Activated T-helper 17 cell treated with anti-CD3 and anti-CD28 coated beads, Interleukin-2, amount 50 U/mL, for 72 hours (primary cell): ENCODE data around the gene VIPR2. TPM values are rescaled to one million over a fixed set of nuclear protein-coding genes. Genes with fewer than 3 reads are reported as not detected.

Experiments
- ATAC-seq: fragments of 150-1000 bp; cut with Tn5 transposase; replicated peaks from 2 replicates; pipeline ENCODE4 v1.10.0; 2021; ENCODE audit warnings: mild to moderate bottlenecking, moderate library complexity
- H3K27ac Mint-ChIP-seq: one replicate; pipeline ENCODE4 v1.8.0; 2022; ENCODE audit warnings: mixed read lengths
- H3K27me3 Mint-ChIP-seq: one replicate; pipeline ENCODE4 v1.8.0; 2022; ENCODE audit warnings: mixed read lengths
- H3K36me3 Mint-ChIP-seq: one replicate; pipeline ENCODE4 v1.8.0; 2022; ENCODE audit warnings: low read depth, mild to moderate bottlenecking, mixed read lengths
- H3K4me1 Mint-ChIP-seq: one replicate; pipeline ENCODE4 v1.8.0; 2022; ENCODE audit warnings: mixed read lengths
- H3K4me3 Mint-ChIP-seq: one replicate; pipeline ENCODE4 v1.8.0; 2022; ENCODE audit warnings: mild to moderate bottlenecking, mixed read lengths
- H3K9me3 Mint-ChIP-seq: one replicate; pipeline ENCODE4 v1.8.0; 2022; ENCODE audit warnings: mixed read lengths
- total RNA-seq, 2 donors: library from RNA; stranded (reverse); gene quantifications; one replicate each; pipeline ENCODE4 v1.2.3, GENCODE V29; 2022

The VIPR2 gene
- total RNA-seq, 2 donors from 2014 or later, result 1.2 TPM; not detected in 1

GRCh38 chr7:159075563-159076238, 69.0 kb downstream of the VIPR2 start:
- H3K4me1 Mint-ChIP-seq, result peaks cover 4% of the 10 kb centered on the region
- no peak overlapping the region for H3K4me3 Mint-ChIP-seq
- H3K9me3 Mint-ChIP-seq, result no peaks in the 10 kb centered on the region
- no peak for ATAC-seq
- no peaks in the 10 kb centered on the region for H3K36me3 Mint-ChIP-seq
- no peaks in the 10 kb centered on the region for H3K27me3 Mint-ChIP-seq
- no peak overlapping the region for H3K27ac Mint-ChIP-seq

- no peaks in the 10 kb centered on the region for H3K27me3 Mint-ChIP-seq
- no peak overlapping the region for H3K27ac Mint-ChIP-seq
- no peak for ATAC-seq
- peak overlapping the region; percentile 51 for H3K4me3 Mint-ChIP-seq
- H3K36me3 Mint-ChIP-seq, result no peaks in the 10 kb centered on the region
- H3K4me1 Mint-ChIP-seq, result peaks cover 16% of the 10 kb centered on the region
- H3K9me3 Mint-ChIP-seq, result no peaks in the 10 kb centered on the region
Measured at GRCh38 chr7:159071260-159071659, 73.4 kb downstream of the VIPR2 start.

GRCh38 chr7:159070431-159071148, 74.1 kb downstream of the VIPR2 start:
- Mint-ChIP-seq H3K27ac (no peak overlapping the region), H3K4me3 (peak overlapping the region; percentile 51), H3K27me3 (no peaks in the 10 kb centered on the region), H3K4me1 (peaks cover 16% of the 10 kb centered on the region), H3K36me3 (no peaks in the 10 kb centered on the region), H3K9me3 (no peaks in the 10 kb centered on the region)
- ATAC-seq, result peak; percentile 92

- Mint-ChIP-seq H3K4me3 (peak overlapping the region; percentile 49), H3K4me1 (peaks cover 16% of the 10 kb centered on the region), H3K9me3 (no peaks in the 10 kb centered on the region), H3K27ac (peak overlapping the region; percentile 4), H3K27me3 (no peaks in the 10 kb centered on the region), H3K36me3 (no peaks in the 10 kb centered on the region)
- ATAC-seq, result no peak
Measured at GRCh38 chr7:159068893-159069448, 75.7 kb downstream of the VIPR2 start.

- ATAC-seq, result peak; percentile 48
- Mint-ChIP-seq H3K36me3 (no peaks in the 10 kb centered on the region), H3K4me3 (peak overlapping the region; percentile 49), H3K4me1 (peaks cover 16% of the 10 kb centered on the region), H3K9me3 (no peaks in the 10 kb centered on the region), H3K27ac (peak overlapping the region; percentile 52), H3K27me3 (no peaks in the 10 kb centered on the region)
Measured at GRCh38 chr7:159068488-159068811, 76.2 kb downstream of the VIPR2 start.

- no peaks in the 10 kb centered on the region for H3K36me3 Mint-ChIP-seq
- no peaks in the 10 kb centered on the region for H3K27me3 Mint-ChIP-seq
- peak overlapping the region; percentile 49 for H3K4me3 Mint-ChIP-seq
- H3K4me1 Mint-ChIP-seq, result peaks cover 16% of the 10 kb centered on the region
- no peaks in the 10 kb centered on the region for H3K9me3 Mint-ChIP-seq
- ATAC-seq, result no peak
- peak overlapping the region; percentile 52 for H3K27ac Mint-ChIP-seq
Measured at GRCh38 chr7:159067576-159068487, 76.8 kb downstream of the VIPR2 start.

GRCh38 chr7:159066816-159067575, 77.7 kb downstream of the VIPR2 start:
- no peaks in the 10 kb centered on the region for H3K27me3 Mint-ChIP-seq
- no peak for ATAC-seq
- H3K4me3 Mint-ChIP-seq, result no peak overlapping the region
- no peaks in the 10 kb centered on the region for H3K36me3 Mint-ChIP-seq
- peaks cover 16% of the 10 kb centered on the region for H3K4me1 Mint-ChIP-seq
- H3K27ac Mint-ChIP-seq, result no peak overlapping the region
- no peaks in the 10 kb centered on the region for H3K9me3 Mint-ChIP-seq

- peaks cover 12% of the 10 kb centered on the region for H3K4me1 Mint-ChIP-seq
- H3K9me3 Mint-ChIP-seq, result no peaks in the 10 kb centered on the region
- H3K4me3 Mint-ChIP-seq, result no peak overlapping the region
- H3K36me3 Mint-ChIP-seq, result no peaks in the 10 kb centered on the region
- no peaks in the 10 kb centered on the region for H3K27me3 Mint-ChIP-seq
- no peak overlapping the region for H3K27ac Mint-ChIP-seq
- no peak for ATAC-seq
Measured at GRCh38 chr7:159065852-159066480, 78.7 kb downstream of the VIPR2 start.

GRCh38 chr7:159064816-159065510, 79.7 kb downstream of the VIPR2 start:
- Mint-ChIP-seq H3K9me3 (no peaks in the 10 kb centered on the region), H3K4me1 (peaks cover 8% of the 10 kb centered on the region), H3K4me3 (no peak overlapping the region), H3K27me3 (no peaks in the 10 kb centered on the region), H3K27ac (no peak overlapping the region), H3K36me3 (no peaks in the 10 kb centered on the region)
- no peak for ATAC-seq

- H3K4me3 Mint-ChIP-seq, result no peak overlapping the region
- no peaks in the 10 kb centered on the region for H3K36me3 Mint-ChIP-seq
- ATAC-seq, result no peak
- H3K4me1 Mint-ChIP-seq, result peaks cover 8% of the 10 kb centered on the region
- no peak overlapping the region for H3K27ac Mint-ChIP-seq
- no peaks in the 10 kb centered on the region for H3K27me3 Mint-ChIP-seq
- no peaks in the 10 kb centered on the region for H3K9me3 Mint-ChIP-seq
Measured at GRCh38 chr7:159064121-159064815, 80.4 kb downstream of the VIPR2 start.

- H3K27ac Mint-ChIP-seq, result no peak overlapping the region
- no peaks in the 10 kb centered on the region for H3K36me3 Mint-ChIP-seq
- H3K9me3 Mint-ChIP-seq, result no peaks in the 10 kb centered on the region
- H3K4me1 Mint-ChIP-seq, result peaks cover 3% of the 10 kb centered on the region
- ATAC-seq, result no peak
- H3K4me3 Mint-ChIP-seq, result no peak overlapping the region
- H3K27me3 Mint-ChIP-seq, result no peaks in the 10 kb centered on the region
Measured at GRCh38 chr7:159063046-159063840, 81.4 kb downstream of the VIPR2 start.

GRCh38 chr7:159062569-159062968, 82.1 kb downstream of the VIPR2 start:
- Mint-ChIP-seq H3K9me3 (no peaks in the 10 kb centered on the region), H3K36me3 (no peaks in the 10 kb centered on the region), H3K4me3 (no peak overlapping the region)

More at GRCh38 chr7:159062569-159062968, 82.1 kb downstream of the VIPR2 start:
- H3K4me1 Mint-ChIP-seq, result no peaks in the 10 kb centered on the region
- no peaks in the 10 kb centered on the region for H3K27me3 Mint-ChIP-seq
- ATAC-seq, result no peak
- no peak overlapping the region for H3K27ac Mint-ChIP-seq
